GM12892 (cell line): ENCODE measurements around the gene WDR59.

Source experiments
- POLR2A ChIP-seq: IDR thresholded peaks from 2 replicates; pipeline ENCODE4 v1.6.1; 2011; ENCODE audit warnings: low read depth, low read length, control low read depth
- POLR2AphosphoS5 ChIP-seq: IDR thresholded peaks from 2 replicates; pipeline ENCODE4 v1.6.1; 2011; ENCODE audit warnings: low read depth, low read length, control low read depth

DNA sequence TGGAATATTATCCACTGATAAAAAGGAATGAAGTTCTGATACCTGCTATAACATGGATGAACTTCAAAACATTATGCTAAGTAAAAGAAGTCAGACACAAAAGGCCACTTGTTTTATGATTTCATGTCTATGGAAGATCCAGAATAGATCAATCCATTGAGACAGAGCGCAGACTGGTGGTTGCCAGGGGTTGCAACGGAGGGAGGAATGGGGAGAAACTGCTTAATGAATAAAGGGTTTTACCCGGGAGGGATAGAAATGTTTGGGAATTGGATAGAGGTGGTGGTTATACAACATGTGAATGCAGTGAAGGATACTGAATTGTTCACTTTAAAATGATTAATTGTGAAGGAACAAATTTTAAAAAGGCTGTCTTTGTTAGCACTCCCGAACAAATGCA lies 30.2 kb downstream of the WDR59 start:
- TF ChIP-seq POLR2A (no peak), POLR2AphosphoS5 (no peak)
